ENCODE data around the gene GLI2.

Gene GLI2

DNA sequence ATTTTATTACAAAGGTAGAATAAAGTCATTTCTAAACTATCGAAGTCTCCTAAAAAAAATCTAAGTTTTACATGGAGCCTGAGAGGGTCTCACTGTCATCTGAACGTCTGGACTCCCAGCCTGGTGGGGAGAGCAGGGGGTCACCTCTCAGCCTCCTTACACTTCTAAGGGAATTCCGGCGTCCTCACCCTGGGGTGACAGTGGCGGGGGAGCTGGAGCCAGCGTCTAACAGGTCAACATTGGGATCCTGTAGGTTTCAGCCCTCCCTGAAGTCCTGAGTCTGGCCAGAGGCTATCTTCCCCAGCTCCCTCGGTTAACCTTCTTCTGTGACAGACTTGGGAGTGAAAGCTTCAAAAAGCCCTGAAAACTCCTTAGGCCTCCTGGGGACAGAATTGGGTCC is 34.6 kb upstream of the GLI2 start:
- TF ChIP-seq, protein P1, sequence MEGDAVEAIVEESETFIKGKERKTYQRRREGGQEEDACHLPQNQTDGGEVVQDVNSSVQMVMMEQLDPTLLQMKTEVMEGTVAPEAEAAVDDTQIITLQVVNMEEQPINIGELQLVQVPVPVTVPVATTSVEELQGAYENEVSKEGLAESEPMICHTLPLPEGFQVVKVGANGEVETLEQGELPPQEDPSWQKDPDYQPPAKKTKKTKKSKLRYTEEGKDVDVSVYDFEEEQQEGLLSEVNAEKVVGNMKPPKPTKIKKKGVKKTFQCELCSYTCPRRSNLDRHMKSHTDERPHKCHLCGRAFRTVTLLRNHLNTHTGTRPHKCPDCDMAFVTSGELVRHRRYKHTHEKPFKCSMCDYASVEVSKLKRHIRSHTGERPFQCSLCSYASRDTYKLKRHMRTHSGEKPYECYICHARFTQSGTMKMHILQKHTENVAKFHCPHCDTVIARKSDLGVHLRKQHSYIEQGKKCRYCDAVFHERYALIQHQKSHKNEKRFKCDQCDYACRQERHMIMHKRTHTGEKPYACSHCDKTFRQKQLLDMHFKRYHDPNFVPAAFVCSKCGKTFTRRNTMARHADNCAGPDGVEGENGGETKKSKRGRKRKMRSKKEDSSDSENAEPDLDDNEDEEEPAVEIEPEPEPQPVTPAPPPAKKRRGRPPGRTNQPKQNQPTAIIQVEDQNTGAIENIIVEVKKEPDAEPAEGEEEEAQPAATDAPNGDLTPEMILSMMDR (conservative IDR thresholded peaks at IDR 0.05; ENCODE audit: low read length): no peak
- TF ChIP-seq EZH2phosphoT487 (IDR thresholded peaks at IDR 0.05; ENCODE audit: borderline replicate concordance): no peak
- H2AFZ ChIP-seq (ENCODE audit: low read length): no peak overlapping the region
- H3K4me2 ChIP-seq (ENCODE audit: low read depth, low read length, poor library complexity, severe bottlenecking): no peak overlapping the region

DNA sequence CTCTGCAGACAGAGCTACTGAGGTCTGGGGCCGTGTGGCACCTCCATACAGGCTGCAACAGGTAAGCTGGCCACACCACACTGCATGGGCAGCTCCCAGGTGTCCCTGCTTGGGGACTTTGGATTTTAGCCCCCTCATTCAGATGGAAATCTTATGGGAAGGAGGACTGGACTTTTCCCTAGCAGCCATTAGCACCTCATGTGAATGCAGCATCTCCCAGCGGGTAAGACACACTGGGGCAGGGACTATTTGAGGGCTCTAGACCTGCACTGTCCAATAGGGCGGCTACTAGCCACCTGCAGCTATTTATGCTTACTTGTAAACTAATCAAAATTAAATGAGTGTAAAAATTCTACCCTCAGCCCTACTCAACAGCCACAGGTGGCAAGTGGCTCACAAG is 34.2 kb upstream of the GLI2 start:
- no peaks in the 10 kb centered on the region for H3K27me3 ChIP-seq (ENCODE audit: insufficient read depth, low read length, poor library complexity, severe bottlenecking)
- H3K4me1 ChIP-seq (ENCODE audit: insufficient read depth, low read length, poor library complexity, severe bottlenecking): no peaks in the 10 kb centered on the region
- H3K79me2 ChIP-seq (ENCODE audit: insufficient read depth, low read length): no peaks in the 10 kb centered on the region
- no peaks in the 10 kb centered on the region for H3K36me3 ChIP-seq (ENCODE audit: insufficient read depth, low read length)
- H3K9ac ChIP-seq (ENCODE audit: low read depth, low read length, poor library complexity, severe bottlenecking): no peak overlapping the region
- H3F3A ChIP-seq (ENCODE audit: low read depth): no peaks in the 10 kb centered on the region
- H3K4me3 ChIP-seq (ENCODE audit: low read length, poor library complexity, severe bottlenecking): no peak overlapping the region
- H4K20me1 ChIP-seq (ENCODE audit: insufficient read depth, low read length, poor library complexity, severe bottlenecking): no peaks in the 10 kb centered on the region
- H3K9me2 ChIP-seq (replicated peaks; ENCODE audit: low read depth, low read length): no peaks in the 10 kb centered on the region
- no peak overlapping the region for H2AFZ ChIP-seq (ENCODE audit: low read length)
- H3K9me3 ChIP-seq (ENCODE audit: insufficient read depth, low read depth, low read length): no peaks in the 10 kb centered on the region
- no peak overlapping the region for H3K4me2 ChIP-seq (ENCODE audit: low read depth, low read length, poor library complexity, severe bottlenecking)
- TF ChIP-seq EZH2phosphoT487 (IDR thresholded peaks at IDR 0.05; ENCODE audit: borderline replicate concordance): no peak
- TF ChIP-seq, protein P1 (conservative IDR thresholded peaks at IDR 0.05; ENCODE audit: low read length): no peak

More for the DNA sequence above, 34.6 kb upstream of the GLI2 start:
- H3K27me3 ChIP-seq (ENCODE audit: insufficient read depth, low read length, poor library complexity, severe bottlenecking): no peaks in the 10 kb centered on the region
- no peaks in the 10 kb centered on the region for H3K79me2 ChIP-seq (ENCODE audit: insufficient read depth, low read length)
- no peak overlapping the region for H3K9ac ChIP-seq (ENCODE audit: low read depth, low read length, poor library complexity, severe bottlenecking)
- H3F3A ChIP-seq (ENCODE audit: low read depth): no peaks in the 10 kb centered on the region
- no peaks in the 10 kb centered on the region for H3K36me3 ChIP-seq (ENCODE audit: insufficient read depth, low read length)
- H4K20me1 ChIP-seq (ENCODE audit: insufficient read depth, low read length, poor library complexity, severe bottlenecking): no peaks in the 10 kb centered on the region
- H3K9me2 ChIP-seq (replicated peaks; ENCODE audit: low read depth, low read length): no peaks in the 10 kb centered on the region
- no peaks in the 10 kb centered on the region for H3K9me3 ChIP-seq (ENCODE audit: insufficient read depth, low read depth, low read length)
- no peak overlapping the region for H3K4me3 ChIP-seq (ENCODE audit: low read length, poor library complexity, severe bottlenecking)
- H3K4me1 ChIP-seq (ENCODE audit: insufficient read depth, low read length, poor library complexity, severe bottlenecking): no peaks in the 10 kb centered on the region

DNA sequence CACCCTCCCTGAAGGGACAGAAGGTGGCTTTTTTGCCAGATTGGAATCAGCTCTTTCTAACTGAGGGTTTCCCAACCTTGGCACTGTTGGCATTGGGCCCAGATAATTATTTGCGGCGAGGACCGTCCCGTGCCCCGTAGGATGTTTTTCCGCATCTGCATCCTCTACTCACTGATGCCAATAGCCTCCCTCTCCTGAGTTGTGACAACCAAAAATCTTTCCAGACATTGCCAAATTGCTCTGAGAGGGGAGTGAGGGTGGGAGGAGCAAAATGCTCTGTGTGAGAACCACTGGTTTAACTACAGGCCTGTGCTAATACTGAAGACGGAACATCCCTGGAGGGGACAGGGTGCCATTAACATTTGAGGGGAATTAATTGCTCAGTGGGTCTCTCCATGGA is 33.6 kb upstream of the GLI2 start:
- Histone ChIP-seq H3K36me3 (ENCODE audit: insufficient read depth, low read length) (no peaks in the 10 kb centered on the region), H2AFZ (ENCODE audit: low read length) (no peak overlapping the region), H3K9me3 (ENCODE audit: insufficient read depth, low read depth, low read length) (no peaks in the 10 kb centered on the region), H4K20me1 (ENCODE audit: insufficient read depth, low read length, poor library complexity, severe bottlenecking) (no peaks in the 10 kb centered on the region), H3F3A (ENCODE audit: low read depth) (no peaks in the 10 kb centered on the region), H3K9me2 (replicated peaks; ENCODE audit: low read depth, low read length) (no peaks in the 10 kb centered on the region), H3K4me3 (ENCODE audit: low read length, poor library complexity, severe bottlenecking) (no peak overlapping the region), H3K9ac (ENCODE audit: low read depth, low read length, poor library complexity, severe bottlenecking) (no peak overlapping the region), H3K27me3 (ENCODE audit: insufficient read depth, low read length, poor library complexity, severe bottlenecking) (no peaks in the 10 kb centered on the region), H3K4me1 (ENCODE audit: insufficient read depth, low read length, poor library complexity, severe bottlenecking) (no peaks in the 10 kb centered on the region), H3K4me2 (ENCODE audit: low read depth, low read length, poor library complexity, severe bottlenecking) (no peak overlapping the region), H3K79me2 (ENCODE audit: insufficient read depth, low read length) (no peaks in the 10 kb centered on the region)
- no peak for TF ChIP-seq EZH2phosphoT487 (IDR thresholded peaks at IDR 0.05; ENCODE audit: borderline replicate concordance)
- TF ChIP-seq, protein P1 (conservative IDR thresholded peaks at IDR 0.05; ENCODE audit: low read length): no peak

Data from Loucy (cell line).